Bronchial epithelial cell (primary cell): ENCODE data around the gene USH2A. TPM values are rescaled to one million over a fixed set of nuclear protein-coding genes. Genes with fewer than 3 reads are reported as not detected.

ENCODE experiments used
- DNase-seq: peaks from one replicate; pipeline ENCODE4 v3.0.0-alpha.2; 2010; ENCODE audit warnings: low read depth
- FAIRE-seq: peaks from 2 replicates; lab custom pipeline; 2011; peaks lifted over from hg19 to GRCh38; lab: Jason Lieb, UNC
- H3K27me3 ChIP-seq: 2 replicates; pipeline ENCODE4 v1.5.1; 2011; ENCODE audit warnings: low read length; ENCODE audit not compliant: control insufficient read depth, insufficient read depth
- H3K36me3 ChIP-seq: 2 replicates; pipeline ENCODE4 v1.5.1; 2011; ENCODE audit warnings: low read length; ENCODE audit not compliant: control insufficient read depth, insufficient read depth
- H3K4me3 ChIP-seq: 2 replicates; pipeline ENCODE4 v1.5.1; 2011; ENCODE audit warnings: mild to moderate bottlenecking, low read depth, low read length, control low read depth
- total RNA-seq: library from RNA; depleted of rRNA; stranded (reverse); fragments of >200 nt; gene quantifications from 2 replicates; pipeline ENCODE4 v1.2.1, GENCODE V29; 2014
- TF ChIP-seq, protein P1 (sequence below): IDR thresholded peaks from 2 replicates; pipeline ENCODE4 v1.5.1; 2011; ENCODE audit warnings: mild to moderate bottlenecking, moderate library complexity, low read length, control low read depth, inconsistent platforms; ENCODE audit not compliant: insufficient read depth, severe bottlenecking

The USH2A gene
- total RNA-seq, 1 donor from 2014 or later, result not detected

DNA sequence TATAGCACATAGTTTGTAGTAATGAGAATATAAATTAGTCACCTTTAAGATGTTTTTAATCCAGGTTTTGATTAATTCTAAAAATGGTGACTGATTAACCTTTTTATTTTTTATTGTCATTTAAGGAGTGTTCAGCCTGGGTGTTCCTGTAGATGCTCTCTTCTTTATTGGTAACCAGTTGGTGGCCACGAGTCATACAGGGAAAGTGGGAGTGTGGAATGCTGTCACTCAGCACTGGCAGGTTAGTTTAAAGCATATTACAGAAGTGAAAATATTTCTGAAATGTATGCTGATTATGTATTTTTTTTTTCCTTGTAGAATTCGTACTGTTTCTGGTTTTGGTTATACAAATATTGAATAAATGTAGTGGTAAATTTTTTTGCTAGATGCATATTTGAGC lies 828.0 kb downstream of the USH2A start:
- DNase-seq, result peak; percentile 13
- Histone ChIP-seq H3K36me3 (no peaks in the 10 kb centered on the region), H3K27me3 (no peaks in the 10 kb centered on the region), H3K4me3 (no peak overlapping the region)
- no peak for FAIRE-seq
- TF ChIP-seq, protein P1, sequence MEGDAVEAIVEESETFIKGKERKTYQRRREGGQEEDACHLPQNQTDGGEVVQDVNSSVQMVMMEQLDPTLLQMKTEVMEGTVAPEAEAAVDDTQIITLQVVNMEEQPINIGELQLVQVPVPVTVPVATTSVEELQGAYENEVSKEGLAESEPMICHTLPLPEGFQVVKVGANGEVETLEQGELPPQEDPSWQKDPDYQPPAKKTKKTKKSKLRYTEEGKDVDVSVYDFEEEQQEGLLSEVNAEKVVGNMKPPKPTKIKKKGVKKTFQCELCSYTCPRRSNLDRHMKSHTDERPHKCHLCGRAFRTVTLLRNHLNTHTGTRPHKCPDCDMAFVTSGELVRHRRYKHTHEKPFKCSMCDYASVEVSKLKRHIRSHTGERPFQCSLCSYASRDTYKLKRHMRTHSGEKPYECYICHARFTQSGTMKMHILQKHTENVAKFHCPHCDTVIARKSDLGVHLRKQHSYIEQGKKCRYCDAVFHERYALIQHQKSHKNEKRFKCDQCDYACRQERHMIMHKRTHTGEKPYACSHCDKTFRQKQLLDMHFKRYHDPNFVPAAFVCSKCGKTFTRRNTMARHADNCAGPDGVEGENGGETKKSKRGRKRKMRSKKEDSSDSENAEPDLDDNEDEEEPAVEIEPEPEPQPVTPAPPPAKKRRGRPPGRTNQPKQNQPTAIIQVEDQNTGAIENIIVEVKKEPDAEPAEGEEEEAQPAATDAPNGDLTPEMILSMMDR, result no peak

DNA sequence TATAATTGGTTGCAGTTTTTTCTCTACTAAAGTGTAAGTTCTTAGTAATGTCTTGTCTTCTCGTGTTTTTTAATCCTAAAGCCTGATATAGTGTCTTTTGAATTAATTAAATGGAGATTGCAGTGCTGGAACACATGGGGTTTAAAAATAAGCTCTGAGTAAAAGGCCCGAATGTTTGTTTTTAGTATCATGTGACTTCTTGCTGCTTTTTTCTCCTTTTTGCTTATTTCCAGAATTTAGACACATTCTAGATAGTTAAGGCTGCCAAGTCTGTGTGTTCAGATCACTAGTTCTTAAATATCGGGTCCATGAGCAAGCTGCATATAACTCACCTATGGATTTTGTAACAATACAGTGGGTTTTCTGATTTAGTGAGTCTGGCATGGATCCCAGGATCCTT lies 828.6 kb downstream of the USH2A start:
- FAIRE-seq (no peak), DNase-seq (no peak)
- TF ChIP-seq, protein P1, result no peak
- Histone ChIP-seq H3K27me3 (no peaks in the 10 kb centered on the region), H3K4me3 (no peak overlapping the region), H3K36me3 (no peaks in the 10 kb centered on the region)

DNA sequence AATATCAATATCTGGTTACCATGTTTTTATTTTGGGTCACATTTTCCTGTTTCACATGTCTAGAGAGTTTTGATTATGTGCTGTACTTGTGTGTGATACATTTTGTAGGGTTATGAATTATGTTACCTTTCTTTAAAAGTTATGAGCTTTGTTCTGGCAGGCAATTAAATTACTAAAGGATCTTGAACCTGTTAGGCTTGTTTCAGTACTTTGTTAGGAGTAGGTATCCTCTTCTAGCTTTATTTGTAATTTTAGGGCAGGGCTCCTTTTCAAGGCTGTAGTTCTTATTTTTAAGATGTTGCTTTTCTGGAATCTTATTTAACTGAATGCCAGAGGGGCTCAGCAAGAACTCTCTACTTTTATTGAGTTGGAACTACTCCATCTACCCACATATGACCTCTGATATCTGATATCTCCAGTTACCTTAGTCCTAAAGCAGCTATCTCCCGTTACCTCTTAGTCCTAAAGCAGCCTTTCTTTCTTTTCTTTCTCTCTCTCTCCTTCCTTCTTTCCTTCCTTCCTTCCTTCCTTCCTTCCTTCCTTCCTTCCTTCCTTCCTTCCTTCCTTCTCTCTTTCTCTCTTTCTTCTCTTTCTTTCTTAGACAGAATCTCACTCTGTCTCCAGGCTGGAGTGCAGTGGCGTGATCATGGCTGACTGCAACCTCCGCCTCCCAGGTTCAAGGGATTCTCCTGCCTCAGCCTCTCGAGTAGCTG lies 832.3 kb downstream of the USH2A start:
- DNase-seq, result no peak
- TF ChIP-seq, protein P1, result no peak
- no peak for FAIRE-seq
- Histone ChIP-seq H3K36me3 (no peaks in the 10 kb centered on the region), H3K27me3 (no peaks in the 10 kb centered on the region), H3K4me3 (no peak overlapping the region)

DNA sequence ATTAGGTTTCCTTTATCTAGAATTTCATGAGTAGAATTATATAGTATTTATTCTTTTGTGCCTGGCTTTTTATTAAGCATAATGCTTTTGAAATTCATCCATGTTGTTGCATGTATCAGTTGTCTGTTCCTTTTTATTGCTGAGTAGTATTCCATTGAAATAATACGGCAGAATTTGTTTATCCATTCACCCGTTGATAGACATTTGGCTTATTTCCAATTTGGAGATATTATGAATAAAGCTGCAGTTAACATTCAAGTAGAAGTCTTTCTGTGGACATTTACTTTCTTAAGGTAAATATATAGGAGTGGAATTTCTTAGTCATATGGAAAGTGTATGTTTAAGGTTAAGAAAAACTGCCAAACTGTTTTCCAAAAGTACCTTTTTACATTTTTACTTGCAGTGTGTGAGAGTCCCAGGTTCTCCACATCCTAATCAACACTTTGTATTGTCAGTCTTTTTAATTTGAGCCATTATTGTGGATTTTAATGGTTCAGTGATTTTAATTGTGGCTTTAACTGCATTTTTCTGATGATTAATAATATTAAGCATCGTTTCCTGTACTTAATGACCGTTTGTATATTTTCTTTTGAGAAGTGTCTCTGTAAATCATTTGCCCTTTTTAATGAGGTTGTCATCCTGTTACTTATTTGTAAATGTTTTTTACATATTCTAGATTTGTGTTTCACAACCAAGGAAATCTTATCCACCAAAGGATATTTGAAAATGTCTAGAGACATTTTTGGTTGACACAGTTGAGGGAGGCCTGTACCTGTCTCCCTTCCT lies 833.4 kb downstream of the USH2A start:
- H3K27me3 ChIP-seq, result no peaks in the 10 kb centered on the region
- no peak overlapping the region for H3K4me3 ChIP-seq
- TF ChIP-seq, protein P1, result no peak
- DNase-seq (no peak), FAIRE-seq (no peak)
- H3K36me3 ChIP-seq, result no peaks in the 10 kb centered on the region

DNA sequence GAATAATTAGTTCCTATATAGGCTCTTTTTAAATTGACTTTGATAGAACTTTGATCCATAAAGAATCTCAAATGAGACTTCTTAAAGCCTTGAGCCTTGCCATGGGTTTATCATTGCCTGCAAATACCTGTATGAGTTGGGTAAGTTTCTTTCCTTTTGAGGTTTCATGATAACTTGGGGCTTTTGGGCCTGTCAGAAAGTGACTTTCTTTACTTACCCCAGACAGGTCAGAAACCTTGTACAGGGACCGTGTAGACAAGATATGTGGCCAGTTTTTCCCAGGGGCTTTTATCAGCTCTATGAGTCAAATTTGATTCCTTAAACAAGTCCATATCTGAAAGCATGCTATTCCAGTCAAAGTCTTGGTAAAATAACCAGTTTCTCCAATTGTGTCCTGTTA lies 838.9 kb downstream of the USH2A start:
- DNase-seq (no peak), FAIRE-seq (no peak)
- H3K36me3 ChIP-seq, result no peaks in the 10 kb centered on the region
- H3K27me3 ChIP-seq, result no peaks in the 10 kb centered on the region
- H3K4me3 ChIP-seq, result no peak overlapping the region
- TF ChIP-seq, protein P1, result no peak
